H1 (cell line): ENCODE results near the gene TMEM255B. TPM values are rescaled to one million over a fixed set of nuclear protein-coding genes. Genes with fewer than 3 reads are reported as not detected.

ENCODE experiments used
- CTCF ChIA-PET: fragments of 300-600 bp; sonication (Branson Sonifier 250); formaldehyde crosslinking; loops from one replicate; lab custom pipeline; 2021; ENCODE audit not compliant: partially characterized antibody; lab: Charles Lee
- POLR2A ChIA-PET: fragments of 300-600 bp; sonication (Branson Sonifier 250); formaldehyde crosslinking; loops from one replicate; lab custom pipeline; 2021; ENCODE audit warnings: inconsistent platforms; ENCODE audit not compliant: partially characterized antibody; lab: Charles Lee
- DNase-seq, 2 experiments: peaks; one replicate each; pipeline versions ENCODE4 v3.0.0 to v3.0.0-alpha.2; 2010 to 2022; ENCODE audit warnings: low spot score in 2 of 2, low read depth in 1 of 2, mixed read lengths in 1 of 2
- FAIRE-seq: peaks from 2 replicates; lab custom pipeline; 2011; peaks lifted over from hg19 to GRCh38; lab: Jason Lieb, UNC
- H2AFZ ChIP-seq: 2 replicates; pipeline ENCODE4 v1.8.1; 2012; ENCODE audit warnings: low read length, inconsistent platforms
- H2AK5ac ChIP-seq: 2 replicates; pipeline ENCODE4 v1.6.1; 2013; ENCODE audit warnings: low read depth, low read length
- H2BK120ac ChIP-seq: replicated peaks from 2 replicates; pipeline ENCODE3; 2013; ENCODE audit warnings: low read depth, low read length, inconsistent platforms
- H2BK12ac ChIP-seq: 2 replicates; pipeline ENCODE4 v1.6.1; 2013; ENCODE audit warnings: low read depth, low read length
- H2BK15ac ChIP-seq: 2 replicates; pipeline ENCODE4 v1.6.1; 2013; ENCODE audit warnings: low read length
- H2BK20ac ChIP-seq: 2 replicates; pipeline ENCODE4 v1.6.1; 2013; ENCODE audit warnings: low read length
- H2BK5ac ChIP-seq: 2 replicates; pipeline ENCODE4 v1.6.1; 2013; ENCODE audit warnings: low read depth, low read length
- H3K14ac ChIP-seq: 2 replicates; pipeline ENCODE4 v1.6.1; 2013; ENCODE audit warnings: inconsistent platforms; ENCODE audit not compliant: insufficient read length
- H3K18ac ChIP-seq: 2 replicates; pipeline ENCODE4 v1.6.1; 2013; ENCODE audit warnings: low read length; ENCODE audit errors: extremely low read depth
- H3K23ac ChIP-seq: 2 replicates; pipeline ENCODE4 v1.6.1; 2013; ENCODE audit warnings: inconsistent platforms; ENCODE audit not compliant: insufficient read length
- H3K23me2 ChIP-seq: 2 replicates; pipeline ENCODE4 v1.6.1; 2013; ENCODE audit warnings: low read depth, low read length
- H3K27ac ChIP-seq: 2 replicates; pipeline ENCODE4 v1.6.1; 2011; ENCODE audit warnings: low read depth, low read length, inconsistent platforms
- H3K27me3 ChIP-seq, 4 experiments: replicated peaks in 1 of 4; 1 replicate in 1 of 4; 2 replicates in 3 of 4; pipeline versions ENCODE4 v1.6.1 to v1.8.1; 2011 to 2013; ENCODE audit warnings: low read length in 3 of 4, mild to moderate bottlenecking in 3 of 4, inconsistent platforms in 2 of 4, mixed read lengths in 2 of 4, moderate library complexity in 1 of 4; ENCODE audit not compliant: control insufficient read depth in 3 of 4, insufficient read depth in 3 of 4; ENCODE audit errors: extremely low read depth in 1 of 4
- H3K36me3 ChIP-seq, 4 experiments: 2 replicates each; pipeline versions ENCODE4 v1.6.1 to v1.8.1; 2011 to 2013; ENCODE audit warnings: mild to moderate bottlenecking in 4 of 4, low read length in 3 of 4, moderate library complexity in 2 of 4, control low read depth in 1 of 4, inconsistent platforms in 1 of 4; ENCODE audit not compliant: insufficient read depth in 4 of 4, control insufficient read depth in 2 of 4
- H3K4ac ChIP-seq: replicated peaks from 2 replicates; pipeline ENCODE3; 2013; ENCODE audit warnings: low read length, low read depth, mixed read lengths, inconsistent platforms; ENCODE audit not compliant: insufficient read length
- H3K4me1 ChIP-seq, 4 experiments: replicated peaks in 1 of 4; 1 replicate in 1 of 4; 2 replicates in 3 of 4; pipeline versions ENCODE4 v1.6.1 to v1.8.1; 2011 to 2013; ENCODE audit warnings: low read length in 3 of 4, inconsistent platforms in 2 of 4, mixed read lengths in 1 of 4; ENCODE audit not compliant: insufficient read depth in 4 of 4, control insufficient read depth in 3 of 4
- H3K4me2 ChIP-seq, 2 experiments: 2 replicates each; pipeline versions ENCODE4 v1.6.1 to v1.8.1; 2011 to 2013; ENCODE audit warnings: low read depth in 2 of 2, low read length in 2 of 2, control low read depth in 1 of 2, inconsistent platforms in 1 of 2, mild to moderate bottlenecking in 1 of 2; ENCODE audit not compliant: insufficient read depth in 1 of 2
- H3K4me3 ChIP-seq, 4 experiments: fragments of 200-600, 300-600 bp in 1 of 4; sonication (generic), shearing (Covaris generic), sonication (Bioruptor Twin) in 1 of 4; 2 replicates each; pipeline versions ENCODE4 v1.5.1 to v1.8.1; 2011 to 2016; ENCODE audit warnings: low read length in 4 of 4, low read depth in 3 of 4, control low read depth in 2 of 4, inconsistent platforms in 2 of 4, mild to moderate bottlenecking in 2 of 4, mixed read lengths in 1 of 4, moderate library complexity in 1 of 4; ENCODE audit not compliant: insufficient read depth in 2 of 4; ENCODE audit errors: extremely low read depth in 1 of 4
- H3K56ac ChIP-seq: replicated peaks from 2 replicates; pipeline ENCODE3; 2013; ENCODE audit warnings: low read depth, mild to moderate bottlenecking, mixed read lengths, low read length, inconsistent platforms; ENCODE audit not compliant: insufficient read length
- H3K79me1 ChIP-seq: 2 replicates; pipeline ENCODE4 v1.6.1; 2013; ENCODE audit warnings: low read depth, low read length, control low read depth
- H3K79me2 ChIP-seq, 2 experiments: 2 replicates each; pipeline versions ENCODE4 v1.6.1 to v1.8.1; 2012 to 2013; ENCODE audit warnings: low read length in 2 of 2, mild to moderate bottlenecking in 2 of 2, inconsistent platforms in 1 of 2; ENCODE audit not compliant: insufficient read depth in 2 of 2, control insufficient read depth in 1 of 2
- H3K9ac ChIP-seq, 4 experiments: replicated peaks in 1 of 4; 1 replicate in 1 of 4; 2 replicates in 3 of 4; pipeline versions ENCODE4 v1.6.1 to v1.8.1; 2011 to 2013; ENCODE audit warnings: low read depth in 3 of 4, low read length in 3 of 4, control low read depth in 2 of 4, mild to moderate bottlenecking in 2 of 4, moderate library complexity in 2 of 4, inconsistent platforms in 1 of 4; ENCODE audit errors: extremely low read depth in 1 of 4
- H3K9me3 ChIP-seq, 2 experiments: 2 replicates each; pipeline versions ENCODE4 v1.6.1 to v1.8.1; 2012 to 2013; ENCODE audit warnings: mild to moderate bottlenecking in 2 of 2, moderate library complexity in 2 of 2, control low read depth in 1 of 2, inconsistent platforms in 1 of 2, low read depth in 1 of 2, low read length in 1 of 2, mixed read lengths in 1 of 2; ENCODE audit not compliant: insufficient read depth in 2 of 2
- H4K20me1 ChIP-seq, 2 experiments: replicated peaks in 1 of 2; 2 replicates each; pipeline versions ENCODE3 to v1.8.1; 2011 to 2013; ENCODE audit warnings: inconsistent platforms in 2 of 2, low read length in 2 of 2, mild to moderate bottlenecking in 1 of 2; ENCODE audit not compliant: insufficient read depth in 2 of 2, control insufficient read depth in 1 of 2
- H4K5ac ChIP-seq: 2 replicates; pipeline ENCODE4 v1.6.1; 2013; ENCODE audit warnings: low read length, low read depth, mixed read lengths, inconsistent platforms; ENCODE audit not compliant: insufficient read length
- H4K8ac ChIP-seq: 2 replicates; pipeline ENCODE4 v1.8.0; 2013; ENCODE audit warnings: mild to moderate bottlenecking, moderate library complexity, low read length, inconsistent platforms; ENCODE audit not compliant: insufficient read depth; ENCODE audit errors: extremely low read depth
- H4K91ac ChIP-seq: replicated peaks from 2 replicates; pipeline ENCODE3; 2013; ENCODE audit warnings: low read length, mixed read lengths, inconsistent platforms; ENCODE audit not compliant: insufficient read length
- BRCA1 ChIP-seq: IDR thresholded peaks from 2 replicates; pipeline ENCODE4 v1.6.1; 2012; ENCODE audit warnings: low read depth, low read length, improper control_type of control experiment
- EGR1 ChIP-seq: IDR thresholded peaks from 2 replicates; pipeline ENCODE4 v1.6.1; 2011; ENCODE audit warnings: low read depth, low read length, borderline replicate concordance
- EP300 ChIP-seq, 2 experiments: IDR thresholded peaks; 1 replicate in 1 of 2; 2 replicates in 1 of 2; pipeline ENCODE4 v1.6.1; 2011 to 2012; ENCODE audit warnings: low read depth in 2 of 2, low read length in 2 of 2, mild to moderate bottlenecking in 2 of 2, borderline replicate concordance in 1 of 2, inconsistent platforms in 1 of 2, moderate library complexity in 1 of 2
- NANOG ChIP-seq: IDR thresholded peaks from 2 replicates; pipeline ENCODE4 v1.6.1; 2011; ENCODE audit warnings: low read length, low read depth, mild to moderate bottlenecking, inconsistent platforms; ENCODE audit not compliant: insufficient read depth, poor library complexity, severe bottlenecking
- WGBS, 2 experiments: shearing (Covaris generic) in 1 of 2; methylation state at CpG; one replicate each; pipeline versions ENCODE4 v1.1.6 to v1.1.7; 2013 to 2015; ENCODE audit warnings: low lambda C conversion rate in 2 of 2, mixed read lengths in 2 of 2, inconsistent platforms in 1 of 2, low coverage in 1 of 2, missing lambda C conversion rate in 1 of 2; ENCODE audit not compliant: insufficient replicate concordance in 2 of 2, insufficient coverage in 1 of 2, insufficient read length in 1 of 2; ENCODE audit errors: extremely low coverage in 1 of 2, missing lambda C conversion rate in 1 of 2; 5-methylcytosine and 5-hydroxymethylcytosine counted together
- polyA plus RNA-seq, 7 experiments: library from polyadenylated mRNA; depleted of rRNA in 3 of 7; stranded (reverse) in 5 of 7; unstranded in 2 of 7; fragments of >200 nt in 5 of 7; fragments of 200-250 nt in 2 of 7; gene quantifications; 1 replicate in 5 of 7; 2 replicates in 1 of 7; 4 replicates in 1 of 7; pipeline versions ENCODE4 v1.2.1 to v1.2.3, GENCODE V29; 2011 to 2013; ENCODE audit warnings: missing spikeins in 2 of 7, mixed read lengths in 2 of 7
- total RNA-seq: library from RNA; stranded (reverse); fragmentation: NEBNext Ultra II Directional; extraction: Animal tissue kit (Norgen Biotek cat#: 25700); gene quantifications from 2 replicates; pipeline ENCODE4 v1.2.1, GENCODE V29; 2021

TMEM255B gene
- total and polyA plus RNA-seq, 2 of the 8 experiments (the other 6 are each of a cell fraction or from before 2014, with no cell fraction given), result 3.4 to 4.4 TPM

DNA sequence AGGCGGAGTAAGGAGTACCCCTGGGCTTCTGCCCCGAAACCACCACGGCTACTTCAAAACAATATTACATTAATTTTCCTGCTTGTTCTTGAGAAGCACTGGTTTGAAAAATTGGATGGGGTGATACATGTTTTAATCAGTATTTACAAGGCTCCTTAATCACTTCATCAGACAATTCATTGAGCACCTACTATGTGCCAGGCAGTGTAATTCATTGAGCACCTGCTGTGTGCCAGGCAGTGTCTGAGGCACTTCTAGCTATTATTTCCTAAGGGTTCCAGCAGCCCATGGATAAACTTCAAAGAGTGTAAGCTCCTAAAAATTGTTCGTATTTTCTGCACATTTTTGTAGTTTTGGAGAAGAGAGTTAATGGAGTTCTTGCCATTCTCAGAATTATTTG is 106.4 kb downstream of the TMEM255B start:
- POLR2A ChIA-PET, result no interaction called here
- H3K27me3 ChIP-seq, result peaks cover 0 to 27% (median 18%) of the 10 kb centered on the region in 4 experiments; a peak in 6 of 7 replicates

More for the DNA sequence above, 106.4 kb downstream of the TMEM255B start:
- H4K5ac ChIP-seq, result no peak overlapping the region
- H3K23ac ChIP-seq, result no peak overlapping the region
- H3K23me2 ChIP-seq, result peaks cover 3% of the 10 kb centered on the region; the same call in 1 of the 2 replicates
- H2BK5ac ChIP-seq, result no peak overlapping the region
- no peak overlapping the region for H4K91ac ChIP-seq
- H3K79me1 ChIP-seq, result no peaks in the 10 kb centered on the region; the same call in 1 of the 2 replicates
- no peak overlapping the region for H4K8ac ChIP-seq
- H3K9me3 ChIP-seq, result no peaks in the 10 kb centered on the region
- H3K27ac ChIP-seq, result no peak overlapping the region
- no peak overlapping the region for H2BK120ac ChIP-seq
- no peak overlapping the region for H3K56ac ChIP-seq
- no peak overlapping the region for H2BK15ac ChIP-seq
- peaks cover 0 to 1% of the 10 kb centered on the region in 2 experiments for H4K20me1 ChIP-seq
- peaks cover 7 to 29% (median 22%) of the 10 kb centered on the region in 4 experiments for H3K4me1 ChIP-seq
- no peak overlapping the region for H2BK20ac ChIP-seq
- H3K79me2 ChIP-seq, result no peaks in the 10 kb centered on the region
- CTCF ChIA-PET, result interaction anchor here (1.2 kb wide), 1 partner anchor 40 kb away, joined by 4 read pairs; no protein-coding TSS in a partner anchor
- H3K9ac ChIP-seq, result no peak overlapping the region
- H3K4me2 ChIP-seq, result no peak overlapping the region; a peak in 1 of 4 replicates
- no peak overlapping the region for H3K4ac ChIP-seq
- no peak overlapping the region for H3K18ac ChIP-seq
- H3K4me3 ChIP-seq, result no peak overlapping the region
- H2AFZ ChIP-seq, result no peak overlapping the region
- WGBS, 2 experiments, result 95% methylated on average over 4 of the region's 4 CpGs; no CpG with 5 or more reads in 1 of the 2 experiments
- FAIRE-seq (no peak), DNase-seq (no peak)
- H2AK5ac ChIP-seq, result no peak overlapping the region
- no peak for TF ChIP-seq NANOG
- no peak for TF ChIP-seq BRCA1
- TF ChIP-seq EGR1, result no peak
- no peak for TF ChIP-seq EP300 (IDR thresholded peaks at IDR 0.05; ENCODE audit: borderline replicate concordance in 1 of 2, low read depth in 2 of 2, low read length in 2 of 2)
- TF ChIP-seq, all 59 proteins: peak for 0
- Histone ChIP-seq H3K36me3 (no peaks in the 10 kb centered on the region), H2BK12ac (no peak overlapping the region), H3K14ac (no peak overlapping the region)
